H1 (cell line): ENCODE results near the gene GRIA4. TPM values are rescaled to one million over a fixed set of nuclear protein-coding genes. Genes with fewer than 3 reads are reported as not detected.

ENCODE experiments used
- CTCF ChIA-PET: fragments of 300-600 bp; sonication (Branson Sonifier 250); formaldehyde crosslinking; loops from one replicate; lab custom pipeline; 2021; ENCODE audit not compliant: partially characterized antibody; lab: Charles Lee
- POLR2A ChIA-PET: fragments of 300-600 bp; sonication (Branson Sonifier 250); formaldehyde crosslinking; loops from one replicate; lab custom pipeline; 2021; ENCODE audit warnings: inconsistent platforms; ENCODE audit not compliant: partially characterized antibody; lab: Charles Lee
- DNase-seq, 2 experiments: peaks; one replicate each; pipeline versions ENCODE4 v3.0.0 to v3.0.0-alpha.2; 2010 to 2022; ENCODE audit warnings: low spot score in 2 of 2, low read depth in 1 of 2, mixed read lengths in 1 of 2
- FAIRE-seq: peaks from 2 replicates; lab custom pipeline; 2011; peaks lifted over from hg19 to GRCh38; lab: Jason Lieb, UNC
- H2AFZ ChIP-seq: 2 replicates; pipeline ENCODE4 v1.8.1; 2012; ENCODE audit warnings: low read length, inconsistent platforms
- H2AK5ac ChIP-seq: 2 replicates; pipeline ENCODE4 v1.6.1; 2013; ENCODE audit warnings: low read depth, low read length
- H2BK120ac ChIP-seq: replicated peaks from 2 replicates; pipeline ENCODE3; 2013; ENCODE audit warnings: low read depth, low read length, inconsistent platforms
- H2BK12ac ChIP-seq: 2 replicates; pipeline ENCODE4 v1.6.1; 2013; ENCODE audit warnings: low read depth, low read length
- H2BK15ac ChIP-seq: 2 replicates; pipeline ENCODE4 v1.6.1; 2013; ENCODE audit warnings: low read length
- H2BK20ac ChIP-seq: 2 replicates; pipeline ENCODE4 v1.6.1; 2013; ENCODE audit warnings: low read length
- H2BK5ac ChIP-seq: 2 replicates; pipeline ENCODE4 v1.6.1; 2013; ENCODE audit warnings: low read depth, low read length
- H3K14ac ChIP-seq: 2 replicates; pipeline ENCODE4 v1.6.1; 2013; ENCODE audit warnings: inconsistent platforms; ENCODE audit not compliant: insufficient read length
- H3K18ac ChIP-seq: 2 replicates; pipeline ENCODE4 v1.6.1; 2013; ENCODE audit warnings: low read length; ENCODE audit errors: extremely low read depth
- H3K23ac ChIP-seq: 2 replicates; pipeline ENCODE4 v1.6.1; 2013; ENCODE audit warnings: inconsistent platforms; ENCODE audit not compliant: insufficient read length
- H3K23me2 ChIP-seq: 2 replicates; pipeline ENCODE4 v1.6.1; 2013; ENCODE audit warnings: low read depth, low read length
- H3K27ac ChIP-seq: 2 replicates; pipeline ENCODE4 v1.6.1; 2011; ENCODE audit warnings: low read depth, low read length, inconsistent platforms
- H3K27me3 ChIP-seq, 4 experiments: replicated peaks in 1 of 4; 1 replicate in 1 of 4; 2 replicates in 3 of 4; pipeline versions ENCODE4 v1.6.1 to v1.8.1; 2011 to 2013; ENCODE audit warnings: low read length in 3 of 4, mild to moderate bottlenecking in 3 of 4, inconsistent platforms in 2 of 4, mixed read lengths in 2 of 4, moderate library complexity in 1 of 4; ENCODE audit not compliant: control insufficient read depth in 3 of 4, insufficient read depth in 3 of 4; ENCODE audit errors: extremely low read depth in 1 of 4
- H3K36me3 ChIP-seq, 4 experiments: 2 replicates each; pipeline versions ENCODE4 v1.6.1 to v1.8.1; 2011 to 2013; ENCODE audit warnings: mild to moderate bottlenecking in 4 of 4, low read length in 3 of 4, moderate library complexity in 2 of 4, control low read depth in 1 of 4, inconsistent platforms in 1 of 4; ENCODE audit not compliant: insufficient read depth in 4 of 4, control insufficient read depth in 2 of 4
- H3K4ac ChIP-seq: replicated peaks from 2 replicates; pipeline ENCODE3; 2013; ENCODE audit warnings: low read length, low read depth, mixed read lengths, inconsistent platforms; ENCODE audit not compliant: insufficient read length
- H3K4me1 ChIP-seq, 4 experiments: replicated peaks in 1 of 4; 1 replicate in 1 of 4; 2 replicates in 3 of 4; pipeline versions ENCODE4 v1.6.1 to v1.8.1; 2011 to 2013; ENCODE audit warnings: low read length in 3 of 4, inconsistent platforms in 2 of 4, mixed read lengths in 1 of 4; ENCODE audit not compliant: insufficient read depth in 4 of 4, control insufficient read depth in 3 of 4
- H3K4me2 ChIP-seq, 2 experiments: 2 replicates each; pipeline versions ENCODE4 v1.6.1 to v1.8.1; 2011 to 2013; ENCODE audit warnings: low read depth in 2 of 2, low read length in 2 of 2, control low read depth in 1 of 2, inconsistent platforms in 1 of 2, mild to moderate bottlenecking in 1 of 2; ENCODE audit not compliant: insufficient read depth in 1 of 2
- H3K4me3 ChIP-seq, 4 experiments: fragments of 200-600, 300-600 bp in 1 of 4; sonication (generic), shearing (Covaris generic), sonication (Bioruptor Twin) in 1 of 4; 2 replicates each; pipeline versions ENCODE4 v1.5.1 to v1.8.1; 2011 to 2016; ENCODE audit warnings: low read length in 4 of 4, low read depth in 3 of 4, control low read depth in 2 of 4, inconsistent platforms in 2 of 4, mild to moderate bottlenecking in 2 of 4, mixed read lengths in 1 of 4, moderate library complexity in 1 of 4; ENCODE audit not compliant: insufficient read depth in 2 of 4; ENCODE audit errors: extremely low read depth in 1 of 4
- H3K56ac ChIP-seq: replicated peaks from 2 replicates; pipeline ENCODE3; 2013; ENCODE audit warnings: low read depth, mild to moderate bottlenecking, mixed read lengths, low read length, inconsistent platforms; ENCODE audit not compliant: insufficient read length
- H3K79me1 ChIP-seq: 2 replicates; pipeline ENCODE4 v1.6.1; 2013; ENCODE audit warnings: low read depth, low read length, control low read depth
- H3K79me2 ChIP-seq, 2 experiments: 2 replicates each; pipeline versions ENCODE4 v1.6.1 to v1.8.1; 2012 to 2013; ENCODE audit warnings: low read length in 2 of 2, mild to moderate bottlenecking in 2 of 2, inconsistent platforms in 1 of 2; ENCODE audit not compliant: insufficient read depth in 2 of 2, control insufficient read depth in 1 of 2
- H3K9ac ChIP-seq, 4 experiments: replicated peaks in 1 of 4; 1 replicate in 1 of 4; 2 replicates in 3 of 4; pipeline versions ENCODE4 v1.6.1 to v1.8.1; 2011 to 2013; ENCODE audit warnings: low read depth in 3 of 4, low read length in 3 of 4, control low read depth in 2 of 4, mild to moderate bottlenecking in 2 of 4, moderate library complexity in 2 of 4, inconsistent platforms in 1 of 4; ENCODE audit errors: extremely low read depth in 1 of 4
- H3K9me3 ChIP-seq, 2 experiments: 2 replicates each; pipeline versions ENCODE4 v1.6.1 to v1.8.1; 2012 to 2013; ENCODE audit warnings: mild to moderate bottlenecking in 2 of 2, moderate library complexity in 2 of 2, control low read depth in 1 of 2, inconsistent platforms in 1 of 2, low read depth in 1 of 2, low read length in 1 of 2, mixed read lengths in 1 of 2; ENCODE audit not compliant: insufficient read depth in 2 of 2
- H4K20me1 ChIP-seq, 2 experiments: replicated peaks in 1 of 2; 2 replicates each; pipeline versions ENCODE3 to v1.8.1; 2011 to 2013; ENCODE audit warnings: inconsistent platforms in 2 of 2, low read length in 2 of 2, mild to moderate bottlenecking in 1 of 2; ENCODE audit not compliant: insufficient read depth in 2 of 2, control insufficient read depth in 1 of 2
- H4K5ac ChIP-seq: 2 replicates; pipeline ENCODE4 v1.6.1; 2013; ENCODE audit warnings: low read length, low read depth, mixed read lengths, inconsistent platforms; ENCODE audit not compliant: insufficient read length
- H4K8ac ChIP-seq: 2 replicates; pipeline ENCODE4 v1.8.0; 2013; ENCODE audit warnings: mild to moderate bottlenecking, moderate library complexity, low read length, inconsistent platforms; ENCODE audit not compliant: insufficient read depth; ENCODE audit errors: extremely low read depth
- H4K91ac ChIP-seq: replicated peaks from 2 replicates; pipeline ENCODE3; 2013; ENCODE audit warnings: low read length, mixed read lengths, inconsistent platforms; ENCODE audit not compliant: insufficient read length
- BCL11A ChIP-seq, 2 experiments: IDR thresholded peaks; one replicate each; pipeline ENCODE4 v1.6.1; 2011; ENCODE audit warnings: low read depth in 2 of 2, low read length in 2 of 2, mild to moderate bottlenecking in 2 of 2
- CHD1 ChIP-seq: IDR thresholded peaks from 2 replicates; pipeline ENCODE4 v1.6.1; 2012; ENCODE audit warnings: low read depth, low read length, improper control_type of control experiment
- EZH2 ChIP-seq: fragments of 200-600 bp; sonication (generic); IDR thresholded peaks from 2 replicates; pipeline ENCODE4 v1.7.1; 2012; ENCODE audit warnings: low read depth, mild to moderate bottlenecking, moderate library complexity, low read length, inconsistent platforms; ENCODE audit not compliant: severe bottlenecking
- HDAC6 ChIP-seq: IDR thresholded peaks from one replicate; pipeline ENCODE4 v1.7.1; 2012; ENCODE audit warnings: low read depth, mild to moderate bottlenecking, inconsistent platforms, low read length, moderate library complexity
- MAX ChIP-seq: IDR thresholded peaks from 2 replicates; pipeline ENCODE4 v1.6.1; 2012; ENCODE audit warnings: inconsistent platforms
- NANOG ChIP-seq: IDR thresholded peaks from 2 replicates; pipeline ENCODE4 v1.6.1; 2011; ENCODE audit warnings: low read length, low read depth, mild to moderate bottlenecking, inconsistent platforms; ENCODE audit not compliant: insufficient read depth, poor library complexity, severe bottlenecking
- RAD21 ChIP-seq, 2 experiments: IDR thresholded peaks in 1 of 2; conservative IDR thresholded peaks in 1 of 2; 2 replicates each; pipeline ENCODE4 v1.6.1; 2011; ENCODE audit warnings: low read depth in 2 of 2, low read length in 2 of 2, improper control_type of control experiment in 1 of 2, inconsistent platforms in 1 of 2, mild to moderate bottlenecking in 1 of 2, moderate library complexity in 1 of 2
- RNF2 ChIP-seq: fragments of 200-900, 300-1000 bp; sonication (generic); IDR thresholded peaks from 2 replicates; pipeline ENCODE4 v1.7.1; 2016; ENCODE audit warnings: borderline replicate concordance, low read depth, mild to moderate bottlenecking, antibody characterized with exemption, low read length; ENCODE audit not compliant: poor library complexity, severe bottlenecking; ENCODE audit errors: missing control alignments
- SIX5 ChIP-seq: IDR thresholded peaks from 2 replicates; pipeline ENCODE4 v1.6.1; 2011; ENCODE audit warnings: mild to moderate bottlenecking, low read depth, low read length
- SP2 ChIP-seq: IDR thresholded peaks from 2 replicates; pipeline ENCODE4 v1.6.1; 2012; ENCODE audit warnings: mild to moderate bottlenecking, low read length, inconsistent platforms
- TCF12 ChIP-seq: IDR thresholded peaks from 2 replicates; pipeline ENCODE4 v1.6.1; 2011; ENCODE audit warnings: low read depth, mild to moderate bottlenecking, low read length
- WGBS, 2 experiments: shearing (Covaris generic) in 1 of 2; methylation state at CpG; one replicate each; pipeline versions ENCODE4 v1.1.6 to v1.1.7; 2013 to 2015; ENCODE audit warnings: low lambda C conversion rate in 2 of 2, mixed read lengths in 2 of 2, inconsistent platforms in 1 of 2, low coverage in 1 of 2, missing lambda C conversion rate in 1 of 2; ENCODE audit not compliant: insufficient replicate concordance in 2 of 2, insufficient coverage in 1 of 2, insufficient read length in 1 of 2; ENCODE audit errors: extremely low coverage in 1 of 2, missing lambda C conversion rate in 1 of 2; 5-methylcytosine and 5-hydroxymethylcytosine counted together
- polyA plus RNA-seq, 7 experiments: library from polyadenylated mRNA; depleted of rRNA in 3 of 7; stranded (reverse) in 5 of 7; unstranded in 2 of 7; fragments of >200 nt in 5 of 7; fragments of 200-250 nt in 2 of 7; gene quantifications; 1 replicate in 5 of 7; 2 replicates in 1 of 7; 4 replicates in 1 of 7; pipeline versions ENCODE4 v1.2.1 to v1.2.3, GENCODE V29; 2011 to 2013; ENCODE audit warnings: missing spikeins in 2 of 7, mixed read lengths in 2 of 7
- total RNA-seq: library from RNA; stranded (reverse); fragmentation: NEBNext Ultra II Directional; extraction: Animal tissue kit (Norgen Biotek cat#: 25700); gene quantifications from 2 replicates; pipeline ENCODE4 v1.2.1, GENCODE V29; 2021
- TF ChIP-seq, protein P1 (sequence below): IDR thresholded peaks from 2 replicates; pipeline ENCODE4 v1.6.1; 2012; ENCODE audit warnings: low read length, inconsistent platforms

GRIA4 gene
- total and polyA plus RNA-seq, 2 of the 8 experiments (the other 6 are each of a cell fraction or from before 2014, with no cell fraction given): 12.5 to 21.8 TPM

DNA sequence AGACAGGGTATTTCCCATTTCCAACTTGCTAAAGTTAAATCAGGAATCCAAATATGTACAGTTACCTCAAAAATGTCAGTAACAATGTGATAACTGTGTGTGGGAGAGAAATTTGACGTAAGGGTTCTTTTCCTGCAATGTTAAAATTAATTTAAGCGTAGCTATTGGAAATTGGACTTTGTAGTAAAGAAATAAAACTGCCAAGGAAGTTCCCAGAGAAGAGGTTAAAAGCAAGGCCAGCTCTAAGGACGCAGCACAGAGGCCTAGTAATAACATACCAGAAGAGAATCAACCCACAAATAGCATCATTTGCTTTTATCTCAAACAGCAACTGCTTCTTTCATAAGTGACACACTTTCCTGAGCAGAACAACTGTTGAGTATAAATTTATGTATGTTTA, 36.8 kb upstream of the GRIA4 start:
- no peak overlapping the region for H2BK20ac ChIP-seq
- H2BK15ac ChIP-seq: no peak overlapping the region
- WGBS, 2 experiments: 98% methylated on average over 3 of the region's 3 CpGs; no CpG with 5 or more reads in 1 of the 2 experiments
- H2BK12ac ChIP-seq: no peak overlapping the region
- no peak overlapping the region for H4K8ac ChIP-seq
- H4K91ac ChIP-seq: no peak overlapping the region
- no peak overlapping the region for H2BK120ac ChIP-seq
- H3K4ac ChIP-seq: no peak overlapping the region
- no peak for FAIRE-seq
- H3K23ac ChIP-seq: no peak overlapping the region
- no peaks in the 10 kb centered on the region for H3K27me3 ChIP-seq
- H3K9ac ChIP-seq: no peak overlapping the region
- H3K9me3 ChIP-seq: no peaks in the 10 kb centered on the region
- no peak overlapping the region for H4K5ac ChIP-seq
- no peak overlapping the region for H2BK5ac ChIP-seq
- no peak for DNase-seq
- ChIA-PET CTCF (no interaction called here), POLR2A (no interaction called here)
- no peak overlapping the region for H3K4me2 ChIP-seq
- H2AFZ ChIP-seq: no peak overlapping the region
- no peaks in the 10 kb centered on the region for H3K4me1 ChIP-seq
- no peak overlapping the region for H3K56ac ChIP-seq
- no peak overlapping the region for H2AK5ac ChIP-seq
- H3K18ac ChIP-seq: no peak overlapping the region
- H3K27ac ChIP-seq: no peak overlapping the region
- no peaks in the 10 kb centered on the region for H3K79me2 ChIP-seq
- no peaks in the 10 kb centered on the region for H3K36me3 ChIP-seq
- no peak overlapping the region for H3K4me3 ChIP-seq
- H4K20me1 ChIP-seq: no peaks in the 10 kb centered on the region
- no peaks in the 10 kb centered on the region for H3K79me1 ChIP-seq
- H3K23me2 ChIP-seq: no peaks in the 10 kb centered on the region
- no peak overlapping the region for H3K14ac ChIP-seq
- no peak for TF ChIP-seq NANOG
- TF ChIP-seq SIX5: no peak
- no peak for TF ChIP-seq TCF12
- TF ChIP-seq EZH2: no peak
- no peak for TF ChIP-seq MAX
- no peak for TF ChIP-seq CHD1
- no peak for TF ChIP-seq RAD21 (IDR thresholded peaks at IDR 0.05 in 1 of 2, conservative IDR thresholded peaks at IDR 0.05 in 1 of 2; ENCODE audit: low read depth in 2 of 2, low read length in 2 of 2)
- TF ChIP-seq, protein P1, sequence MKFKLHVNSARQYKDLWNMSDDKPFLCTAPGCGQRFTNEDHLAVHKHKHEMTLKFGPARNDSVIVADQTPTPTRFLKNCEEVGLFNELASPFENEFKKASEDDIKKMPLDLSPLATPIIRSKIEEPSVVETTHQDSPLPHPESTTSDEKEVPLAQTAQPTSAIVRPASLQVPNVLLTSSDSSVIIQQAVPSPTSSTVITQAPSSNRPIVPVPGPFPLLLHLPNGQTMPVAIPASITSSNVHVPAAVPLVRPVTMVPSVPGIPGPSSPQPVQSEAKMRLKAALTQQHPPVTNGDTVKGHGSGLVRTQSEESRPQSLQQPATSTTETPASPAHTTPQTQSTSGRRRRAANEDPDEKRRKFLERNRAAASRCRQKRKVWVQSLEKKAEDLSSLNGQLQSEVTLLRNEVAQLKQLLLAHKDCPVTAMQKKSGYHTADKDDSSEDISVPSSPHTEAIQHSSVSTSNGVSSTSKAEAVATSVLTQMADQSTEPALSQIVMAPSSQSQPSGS: no peak
- TF ChIP-seq RNF2: no peak
- TF ChIP-seq SP2: no peak
- no peak for TF ChIP-seq HDAC6
- TF ChIP-seq BCL11A (IDR thresholded peaks at IDR 0.05; ENCODE audit: low read depth in 2 of 2, low read length in 2 of 2): no peak
